Keratinocyte (primary cell): Measurements from ENCODE around the gene DHPS. TPM values are rescaled to one million over a fixed set of nuclear protein-coding genes. Genes with fewer than 3 reads are reported as not detected.
A peak's percentile ranks its signal among the peaks of the same experiment; 100 is the strongest.

Experiments
- DNase-seq: peaks from one replicate; pipeline ENCODE4 v3.0.0-alpha.2; 2011; ENCODE audit warnings: low read depth, missing footprints, low spot score
- FAIRE-seq: peaks from 2 replicates; lab custom pipeline; 2011; peaks lifted over from hg19 to GRCh38; lab: Jason Lieb, UNC
- H2AFZ ChIP-seq: 2 replicates; pipeline ENCODE4 v1.6.0; 2012; ENCODE audit warnings: low read length, control low read depth, inconsistent platforms; ENCODE audit not compliant: control insufficient read depth
- H3K27ac ChIP-seq: 2 replicates; pipeline ENCODE4 v1.5.1; 2011; ENCODE audit warnings: low read length; ENCODE audit not compliant: control insufficient read depth, insufficient read depth
- H3K27me3 ChIP-seq: 3 replicates; pipeline ENCODE4 v1.6.0; 2011; ENCODE audit warnings: low read length; ENCODE audit not compliant: control insufficient read depth, insufficient read depth; ENCODE audit errors: extremely low read depth
- H3K36me3 ChIP-seq, 2 experiments: 2 replicates in 1 of 2; 3 replicates in 1 of 2; pipeline ENCODE4 v1.5.1; 2011; ENCODE audit warnings: low read length in 2 of 2, mild to moderate bottlenecking in 1 of 2; ENCODE audit not compliant: control insufficient read depth in 2 of 2, insufficient read depth in 2 of 2; ENCODE audit errors: extremely low read depth in 1 of 2
- H3K4me1 ChIP-seq: 3 replicates; pipeline ENCODE4 v1.5.1; 2011; ENCODE audit warnings: low read length; ENCODE audit not compliant: control insufficient read depth, insufficient read depth; ENCODE audit errors: extremely low read depth
- H3K4me2 ChIP-seq: 3 replicates; pipeline ENCODE4 v1.6.0; 2011; ENCODE audit warnings: low read depth, low read length; ENCODE audit not compliant: control insufficient read depth, insufficient read depth; ENCODE audit errors: extremely low read depth
- H3K4me3 ChIP-seq, 3 experiments: fragments of 200-600 bp in 1 of 3; sonication (generic) in 1 of 3; 2 replicates in 2 of 3; 3 replicates in 1 of 3; pipeline ENCODE4 v1.5.1; 2011 to 2016; ENCODE audit warnings: low read length in 3 of 3, mild to moderate bottlenecking in 3 of 3, control low read depth in 2 of 3, inconsistent platforms in 1 of 3, low read depth in 1 of 3, mixed read lengths in 1 of 3, mixed run types in 1 of 3, moderate library complexity in 1 of 3; ENCODE audit not compliant: control insufficient read depth in 2 of 3, insufficient read depth in 2 of 3; ENCODE audit errors: extremely low read depth in 1 of 3
- H3K79me2 ChIP-seq: 2 replicates; pipeline ENCODE4 v1.6.0; 2012; ENCODE audit warnings: low read length; ENCODE audit not compliant: control insufficient read depth, insufficient read depth
- H3K9ac ChIP-seq: 3 replicates; pipeline ENCODE4 v1.6.0; 2011; ENCODE audit warnings: low read length; ENCODE audit not compliant: control insufficient read depth, insufficient read depth; ENCODE audit errors: extremely low read depth
- H3K9me1 ChIP-seq: 3 replicates; pipeline ENCODE4 v1.6.0; 2011; ENCODE audit warnings: low read length; ENCODE audit not compliant: control insufficient read depth, insufficient read depth; ENCODE audit errors: extremely low read depth
- H3K9me3 ChIP-seq: 2 replicates; pipeline ENCODE4 v1.5.1; 2012; ENCODE audit warnings: low read depth, low read length; ENCODE audit not compliant: control insufficient read depth
- H4K20me1 ChIP-seq: 3 replicates; pipeline ENCODE4 v1.6.0; 2011; ENCODE audit warnings: low read length; ENCODE audit not compliant: control insufficient read depth, insufficient read depth; ENCODE audit errors: extremely low read depth
- CTCF ChIP-seq, 3 experiments: IDR thresholded peaks in 1 of 3; conservative IDR thresholded peaks in 1 of 3; optimal IDR thresholded peaks in 1 of 3; 2 replicates in 2 of 3; 3 replicates in 1 of 3; pipeline versions ENCODE3 to v1.5.1; 2011; ENCODE audit warnings: low read length in 3 of 3, mild to moderate bottlenecking in 3 of 3, moderate library complexity in 2 of 3, control low read depth in 1 of 3, inconsistent platforms in 1 of 3; ENCODE audit not compliant: insufficient read depth in 2 of 3; ENCODE audit errors: extremely low read depth in 1 of 3
- EZH2 ChIP-seq: IDR thresholded peaks from one replicate; pipeline ENCODE4 v1.6.1; 2012; ENCODE audit warnings: inconsistent platforms, mild to moderate bottlenecking, low read length, moderate library complexity
- dilution Hi-C: fragments of 300-500 bp; cut with MboI; formaldehyde crosslinking; loops from one replicate; pipeline ENCODE4 v1.7.0; 2020; ENCODE audit warnings: low sequenced_read_pairs; ENCODE audit not compliant: extremely low pct_ligation_motif_present
- polyA plus RNA-seq, 5 experiments: library from polyadenylated mRNA; depleted of rRNA in 3 of 5; stranded (reverse) in 3 of 5; stranded (forward) in 1 of 5; unstranded in 1 of 5; fragments of >200 nt; gene quantifications; 1 replicate in 1 of 5; 2 replicates in 3 of 5; 3 replicates in 1 of 5; pipeline versions ENCODE4 v1.2.1 to v1.2.3, GENCODE V29; 2011 to 2012; ENCODE audit warnings: missing spikeins in 2 of 5, low read depth in 1 of 5, low replicate concordance in 1 of 5

DHPS gene
- polyA plus RNA-seq, 1 donor (not counting 4 experiments of a cell fraction or from before 2014, with no cell fraction given), result 36.5 TPM

DNA sequence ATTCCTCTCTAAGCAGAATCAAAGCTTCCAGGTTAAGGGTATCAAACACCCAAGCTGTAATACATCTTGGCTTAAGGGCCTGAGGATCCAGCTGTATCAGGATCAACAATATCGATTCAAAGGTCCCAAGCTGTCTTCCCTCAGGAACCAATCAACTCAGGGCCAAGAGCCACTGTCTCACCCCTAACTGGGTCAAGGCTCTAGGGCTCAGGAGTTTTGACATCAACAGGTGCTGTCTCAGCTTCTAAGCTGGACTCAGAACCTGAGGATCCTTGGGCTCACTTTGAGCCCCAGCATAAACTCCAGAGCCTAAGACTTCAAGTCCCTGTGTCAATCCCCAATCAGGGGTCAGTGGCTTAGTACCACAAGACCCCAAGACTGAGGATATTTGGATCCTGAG lies 13.8 kb upstream of the DHPS start:
- no peak overlapping the region for H2AFZ ChIP-seq
- H4K20me1 ChIP-seq, result no peaks in the 10 kb centered on the region
- no peak for TF ChIP-seq CTCF (optimal IDR thresholded peaks at IDR 0.05 in 1 of 3, IDR thresholded peaks at IDR 0.05 in 1 of 3, conservative IDR thresholded peaks at IDR 0.05 in 1 of 3; ENCODE audit: extremely low read depth in 1 of 3, insufficient read depth in 2 of 3, low read length in 3 of 3)
- TF ChIP-seq EZH2, result no peak
- peak overlapping the region; percentile 93 for H3K4me2 ChIP-seq
- H3K9ac ChIP-seq, result peak overlapping the region; percentile 82
- no peaks in the 10 kb centered on the region for H3K27me3 ChIP-seq
- peaks cover 11 to 18% of the 10 kb centered on the region in 2 experiments for H3K36me3 ChIP-seq
- H3K4me1 ChIP-seq, result peaks cover 6% of the 10 kb centered on the region
- H3K4me3 ChIP-seq, result peak overlapping the region; percentile 59 to 88 (median 79)
- H3K27ac ChIP-seq, result no peak overlapping the region
- H3K79me2 ChIP-seq, result peaks cover 4% of the 10 kb centered on the region
- FAIRE-seq (peak; percentile 44), DNase-seq (no peak)
- no peaks in the 10 kb centered on the region for H3K9me3 ChIP-seq
- dilution Hi-C loops, result no loop called here
- peaks cover 4% of the 10 kb centered on the region for H3K9me1 ChIP-seq

- TF ChIP-seq CTCF (optimal IDR thresholded peaks at IDR 0.05 in 1 of 3, IDR thresholded peaks at IDR 0.05 in 1 of 3, conservative IDR thresholded peaks at IDR 0.05 in 1 of 3; ENCODE audit: extremely low read depth in 1 of 3, insufficient read depth in 2 of 3, low read length in 3 of 3) (no peak), EZH2 (no peak)
- H3K9me3 ChIP-seq, result no peaks in the 10 kb centered on the region
- H3K4me2 ChIP-seq, result peak overlapping the region; percentile 93
- dilution Hi-C loops, result no loop called here
- DNase-seq, result no peak
- no peak overlapping the region for H3K27ac ChIP-seq
- no peak overlapping the region for H3K9ac ChIP-seq
- peaks cover 4% of the 10 kb centered on the region for H3K9me1 ChIP-seq
- no peak for FAIRE-seq
- H3K27me3 ChIP-seq, result no peaks in the 10 kb centered on the region
- no peak overlapping the region for H3K4me3 ChIP-seq
- H2AFZ ChIP-seq, result no peak overlapping the region
- no peaks in the 10 kb centered on the region for H4K20me1 ChIP-seq
- H3K36me3 ChIP-seq, result peaks cover 8 to 16% of the 10 kb centered on the region in 2 experiments
- peaks cover 4% of the 10 kb centered on the region for H3K79me2 ChIP-seq
- H3K4me1 ChIP-seq, result peaks cover 6% of the 10 kb centered on the region
Measured at GRCh38 chr19:12695096-12695495, 13.4 kb upstream of the DHPS start.
